Adipocyte (in vitro differentiated cells): ENCODE data around the gene POU4F3.
"Not testable (repeated sequence)": the region's sequence is repeated elsewhere in the genome, so short reads cannot be mapped to it uniquely, and the experiment has no call there.

Experiments used
- DNase-seq: peaks from one replicate; pipeline ENCODE4 v3.0.0-alpha.2; 2015; ENCODE audit warnings: low read depth
- H3K27me3 ChIP-seq: replicated peaks from 2 replicates; pipeline ENCODE4 v1.7.0; 2013; ENCODE audit warnings: mild to moderate bottlenecking, low read length, moderate library complexity; ENCODE audit not compliant: control insufficient read depth, insufficient read depth
- H3K36me3 ChIP-seq: 2 replicates; pipeline ENCODE4 v1.7.0; 2013; ENCODE audit warnings: low read length, mild to moderate bottlenecking, moderate library complexity; ENCODE audit not compliant: control insufficient read depth, insufficient read depth, severe bottlenecking
- H3K4me1 ChIP-seq: 2 replicates; pipeline ENCODE4 v1.7.0; 2013; ENCODE audit warnings: mild to moderate bottlenecking, low read length, moderate library complexity; ENCODE audit not compliant: control insufficient read depth, insufficient read depth
- H3K4me3 ChIP-seq: 2 replicates; pipeline ENCODE4 v1.7.0; 2013; ENCODE audit warnings: mild to moderate bottlenecking, low read length, moderate library complexity
- H3K9ac ChIP-seq: 2 replicates; pipeline ENCODE4 v1.7.0; 2013; ENCODE audit warnings: mild to moderate bottlenecking, low read length, moderate library complexity
- H3K9me3 ChIP-seq: 2 replicates; pipeline ENCODE4 v1.7.0; 2013; ENCODE audit warnings: mild to moderate bottlenecking, low read length, moderate library complexity; ENCODE audit not compliant: control insufficient read depth

POU4F3 gene

GRCh38 chr5:146338774-146339714 lies at the start of gene POU4F3:
Gene POU4F3 (plus strand): TSS chr5:146338839. CDS start chr5:146339113, 274 bp downstream.
- H3K36me3 ChIP-seq: no peaks in the 10 kb centered on the region
- DNase-seq: no peak
- peaks cover 95% of the 10 kb centered on the region for H3K27me3 ChIP-seq
- no peak within 1 kb of the TSS for H3K9ac ChIP-seq
- H3K4me3 ChIP-seq: no peak within 1 kb of the TSS
- no peaks in the 10 kb centered on the region for H3K9me3 ChIP-seq
- H3K4me1 ChIP-seq: no peaks in the 10 kb centered on the region

GRCh38 chr5:146290318-146290717 lies 48.3 kb upstream of the POU4F3 start:
- Histone ChIP-seq H3K36me3 (peaks cover 15% of the 10 kb centered on the region), H3K4me3 (no peak overlapping the region), H3K4me1 (peaks cover 30% of the 10 kb centered on the region), H3K9ac (no peak overlapping the region), H3K27me3 (no peaks in the 10 kb centered on the region), H3K9me3 (no peaks in the 10 kb centered on the region)
- DNase-seq: no peak

- Histone ChIP-seq H3K27me3 (no peaks in the 10 kb centered on the region), H3K4me3 (no peak overlapping the region), H3K4me1 (peaks cover 19% of the 10 kb centered on the region), H3K9ac (no peak overlapping the region), H3K9me3 (no peaks in the 10 kb centered on the region), H3K36me3 (peaks cover 8% of the 10 kb centered on the region)
- peak; percentile 66 for DNase-seq
Measured at GRCh38 chr5:146291421-146292074, 47.1 kb upstream of the POU4F3 start.

GRCh38 chr5:146296245-146296644 lies 42.4 kb upstream of the POU4F3 start:
- Histone ChIP-seq H3K9ac (no peak overlapping the region), H3K4me3 (no peak overlapping the region), H3K36me3 (no peaks in the 10 kb centered on the region), H3K4me1 (no peaks in the 10 kb centered on the region), H3K9me3 (no peaks in the 10 kb centered on the region), H3K27me3 (no peaks in the 10 kb centered on the region)
- no peak for DNase-seq

- not testable (repeated sequence) for DNase-seq, H3K27me3 ChIP-seq
Measured at GRCh38 chr5:146298920-146299319, 39.7 kb upstream of the POU4F3 start.

GRCh38 chr5:146301626-146302025 lies 37.0 kb upstream of the POU4F3 start:
- H3K27me3 ChIP-seq: peaks cover 3% of the 10 kb centered on the region
- H3K4me1 ChIP-seq: no peaks in the 10 kb centered on the region
- H3K9ac ChIP-seq: no peak overlapping the region
- no peaks in the 10 kb centered on the region for H3K9me3 ChIP-seq
- H3K4me3 ChIP-seq: no peak overlapping the region
- DNase-seq: no peak
- H3K36me3 ChIP-seq: no peaks in the 10 kb centered on the region

More at GRCh38 chr5:146298920-146299319, 39.7 kb upstream of the POU4F3 start:
- not testable (repeated sequence) for H3K4me3 ChIP-seq, H3K36me3 ChIP-seq, H3K4me1 ChIP-seq, H3K9me3 ChIP-seq, H3K9ac ChIP-seq

- Histone ChIP-seq H3K27me3 (peaks cover 3% of the 10 kb centered on the region), H3K9me3 (no peaks in the 10 kb centered on the region), H3K36me3 (no peaks in the 10 kb centered on the region), H3K4me1 (peaks cover 3% of the 10 kb centered on the region), H3K4me3 (no peak overlapping the region), H3K9ac (no peak overlapping the region)
- no peak for DNase-seq
Measured at GRCh38 chr5:146302406-146302805, 36.2 kb upstream of the POU4F3 start.

- Histone ChIP-seq H3K36me3 (no peaks in the 10 kb centered on the region), H3K9ac (no peak overlapping the region), H3K4me1 (peaks cover 24% of the 10 kb centered on the region), H3K9me3 (no peaks in the 10 kb centered on the region), H3K4me3 (no peak overlapping the region), H3K27me3 (peaks cover 9% of the 10 kb centered on the region)
- no peak for DNase-seq
Measured at GRCh38 chr5:146306838-146307237, 31.8 kb upstream of the POU4F3 start.

GRCh38 chr5:146307796-146308195 lies 30.8 kb upstream of the POU4F3 start:
- H3K9ac ChIP-seq: no peak overlapping the region
- DNase-seq: no peak
- H3K27me3 ChIP-seq: peaks cover 9% of the 10 kb centered on the region
- H3K9me3 ChIP-seq: no peaks in the 10 kb centered on the region
- no peaks in the 10 kb centered on the region for H3K36me3 ChIP-seq
- H3K4me1 ChIP-seq: peaks cover 24% of the 10 kb centered on the region
- H3K4me3 ChIP-seq: no peak overlapping the region

- Histone ChIP-seq H3K4me1 (peaks cover 24% of the 10 kb centered on the region), H3K9ac (no peak overlapping the region)
Measured at GRCh38 chr5:146310540-146310939, 28.1 kb upstream of the POU4F3 start.

GRCh38 chr5:146311278-146311677 lies 27.4 kb upstream of the POU4F3 start:
- Histone ChIP-seq H3K9ac (no peak overlapping the region), H3K4me3 (no peak overlapping the region), H3K27me3 (peaks cover 23% of the 10 kb centered on the region), H3K4me1 (peaks cover 24% of the 10 kb centered on the region), H3K9me3 (no peaks in the 10 kb centered on the region), H3K36me3 (no peaks in the 10 kb centered on the region)
- DNase-seq: no peak

More at GRCh38 chr5:146310540-146310939, 28.1 kb upstream of the POU4F3 start:
- Histone ChIP-seq H3K9me3 (no peaks in the 10 kb centered on the region), H3K4me3 (no peak overlapping the region), H3K27me3 (peaks cover 19% of the 10 kb centered on the region), H3K36me3 (no peaks in the 10 kb centered on the region)
- DNase-seq: no peak
